LNCAP (cell line): ENCODE results near the gene GALNT6.

Experiments
- TF ChIP-seq, protein P1 (sequence below): fragments of 450-650 bp; IDR thresholded peaks from 2 replicates; pipeline ENCODE4 v1.5.1; 2017; ENCODE audit warnings: mild to moderate bottlenecking

The GALNT6 gene

GRCh38 chr12:51377099-51377984, 13.9 kb downstream of the GALNT6 start:
- TF ChIP-seq, protein P1, sequence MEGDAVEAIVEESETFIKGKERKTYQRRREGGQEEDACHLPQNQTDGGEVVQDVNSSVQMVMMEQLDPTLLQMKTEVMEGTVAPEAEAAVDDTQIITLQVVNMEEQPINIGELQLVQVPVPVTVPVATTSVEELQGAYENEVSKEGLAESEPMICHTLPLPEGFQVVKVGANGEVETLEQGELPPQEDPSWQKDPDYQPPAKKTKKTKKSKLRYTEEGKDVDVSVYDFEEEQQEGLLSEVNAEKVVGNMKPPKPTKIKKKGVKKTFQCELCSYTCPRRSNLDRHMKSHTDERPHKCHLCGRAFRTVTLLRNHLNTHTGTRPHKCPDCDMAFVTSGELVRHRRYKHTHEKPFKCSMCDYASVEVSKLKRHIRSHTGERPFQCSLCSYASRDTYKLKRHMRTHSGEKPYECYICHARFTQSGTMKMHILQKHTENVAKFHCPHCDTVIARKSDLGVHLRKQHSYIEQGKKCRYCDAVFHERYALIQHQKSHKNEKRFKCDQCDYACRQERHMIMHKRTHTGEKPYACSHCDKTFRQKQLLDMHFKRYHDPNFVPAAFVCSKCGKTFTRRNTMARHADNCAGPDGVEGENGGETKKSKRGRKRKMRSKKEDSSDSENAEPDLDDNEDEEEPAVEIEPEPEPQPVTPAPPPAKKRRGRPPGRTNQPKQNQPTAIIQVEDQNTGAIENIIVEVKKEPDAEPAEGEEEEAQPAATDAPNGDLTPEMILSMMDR = no peak

GRCh38 chr12:51374856-51375255, 16.4 kb downstream of the GALNT6 start:
- TF ChIP-seq, protein P1 = no peak

- TF ChIP-seq, protein P1 = no peak
These were observed 16.8 kb downstream of the GALNT6 start for GRCh38 chr12:51374361-51374760.

GRCh38 chr12:51373187-51373586, 18.0 kb downstream of the GALNT6 start:
- TF ChIP-seq, protein P1 = no peak

- TF ChIP-seq, protein P1 = no peak
These were observed 19.2 kb downstream of the GALNT6 start for GRCh38 chr12:51372021-51372420.

GRCh38 chr12:51371295-51371953, 19.8 kb downstream of the GALNT6 start:
- TF ChIP-seq, protein P1 = no peak

DNA sequence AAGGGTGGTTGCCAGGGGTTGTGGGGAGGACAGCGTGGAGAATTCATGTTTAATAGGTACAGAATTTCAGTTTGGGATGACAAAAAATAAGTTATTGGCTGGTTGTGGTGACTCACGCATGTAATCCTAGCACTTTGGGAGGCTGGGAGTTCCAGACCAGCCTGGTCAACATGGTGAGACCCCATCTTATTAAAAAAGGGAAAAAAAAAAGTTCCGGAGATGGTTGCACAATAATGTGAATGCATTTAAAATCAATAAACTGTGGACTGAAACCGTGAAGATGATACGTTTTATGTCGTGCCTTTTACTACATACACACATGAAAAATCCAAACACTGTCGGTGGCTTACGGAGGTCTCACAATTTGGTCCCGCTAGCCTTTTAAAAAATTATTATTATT, 20.5 kb downstream of the GALNT6 start:
- TF ChIP-seq, protein P1 = no peak
